Endothelial cell of umbilical vein (primary cell): ENCODE results near the gene PDHA2. TPM values are rescaled to one million over a fixed set of nuclear protein-coding genes. Genes with fewer than 3 reads are reported as not detected.

Source experiments
- BruUV-seq: library from RNA; stranded (reverse); fragments of 400-500 nt; replicated peaks from 2 replicates; lab custom pipeline; 2021; lab: Mats Ljungman, UMichigan
- CTCF ChIA-PET: fragments of 300-600, 350-600 bp; sonication (Branson Sonifier 250); formaldehyde crosslinking; loops from one replicate; lab custom pipeline; 2021; ENCODE audit warnings: antibody characterized with exemption, inconsistent platforms; lab: Charles Lee
- POLR2A ChIA-PET: fragments of 300-600, 350-600 bp; sonication (Branson Sonifier 250); formaldehyde crosslinking; loops from one replicate; lab custom pipeline; 2021; ENCODE audit warnings: antibody characterized with exemption, inconsistent platforms; lab: Charles Lee
- DNase-seq: peaks from one replicate; pipeline ENCODE4 v3.0.0-alpha.2; 2011; ENCODE audit warnings: low read depth, low spot score
- FAIRE-seq: peaks from 2 replicates; lab custom pipeline; 2011; peaks lifted over from hg19 to GRCh38; lab: Jason Lieb, UNC
- H2AFZ ChIP-seq: 2 replicates; pipeline ENCODE4 v1.6.0; 2012; ENCODE audit warnings: low read depth, low read length, control low read depth, inconsistent platforms
- H3K27ac ChIP-seq: 2 replicates; pipeline ENCODE4 v1.5.1; 2011; ENCODE audit warnings: low read depth, mild to moderate bottlenecking, control low read depth, low read length, moderate library complexity; ENCODE audit not compliant: insufficient read depth
- H3K27me3 ChIP-seq, 2 experiments: 2 replicates each; pipeline versions ENCODE4 v1.6.0 to v1.6.1; 2011; ENCODE audit warnings: low read length in 2 of 2, mixed read lengths in 1 of 2; ENCODE audit not compliant: control insufficient read depth in 2 of 2, insufficient read depth in 2 of 2
- H3K36me3 ChIP-seq, 2 experiments: 2 replicates in 1 of 2; 3 replicates in 1 of 2; pipeline ENCODE4 v1.5.1; 2011; ENCODE audit warnings: low read length in 2 of 2, mild to moderate bottlenecking in 1 of 2, moderate library complexity in 1 of 2; ENCODE audit not compliant: control insufficient read depth in 2 of 2, insufficient read depth in 2 of 2; ENCODE audit errors: extremely low read depth in 1 of 2
- H3K4me1 ChIP-seq: 3 replicates; pipeline ENCODE4 v1.5.1; 2011; ENCODE audit warnings: mild to moderate bottlenecking, low read length; ENCODE audit not compliant: control insufficient read depth, insufficient read depth; ENCODE audit errors: extremely low read depth
- H3K4me2 ChIP-seq: 2 replicates; pipeline ENCODE4 v1.6.1; 2011; ENCODE audit warnings: low read length, control low read depth, mixed read lengths; ENCODE audit not compliant: insufficient read depth
- H3K4me3 ChIP-seq, 3 experiments: fragments of 200-600 bp in 1 of 3; sonication (generic), shearing (Covaris generic) in 1 of 3; replicated peaks in 1 of 3; 2 replicates each; pipeline ENCODE4 v1.5.1; 2011 to 2016; ENCODE audit warnings: control low read depth in 3 of 3, low read length in 3 of 3, mild to moderate bottlenecking in 2 of 3, inconsistent platforms in 1 of 3, low read depth in 1 of 3, moderate library complexity in 1 of 3; ENCODE audit not compliant: insufficient read depth in 1 of 3
- H3K79me2 ChIP-seq: 2 replicates; pipeline ENCODE4 v1.6.0; 2012; ENCODE audit warnings: low read length, inconsistent platforms; ENCODE audit not compliant: control insufficient read depth, insufficient read depth
- H3K9ac ChIP-seq: replicated peaks from 2 replicates; pipeline ENCODE3; 2011; ENCODE audit warnings: low read length, control low read depth; ENCODE audit not compliant: insufficient read depth; ENCODE audit errors: extremely low read depth
- H3K9me1 ChIP-seq: replicated peaks from 3 replicates; pipeline ENCODE4 v1.6.0; 2011; ENCODE audit warnings: mild to moderate bottlenecking, low read length; ENCODE audit not compliant: control insufficient read depth, insufficient read depth; ENCODE audit errors: extremely low read depth
- H3K9me3 ChIP-seq: replicated peaks from 2 replicates; pipeline ENCODE4 v1.5.1; 2012; ENCODE audit warnings: low read length, inconsistent platforms; ENCODE audit not compliant: control insufficient read depth, insufficient read depth
- H4K20me1 ChIP-seq: replicated peaks from 2 replicates; pipeline ENCODE3; 2011; ENCODE audit warnings: mild to moderate bottlenecking, low read length; ENCODE audit not compliant: control insufficient read depth, insufficient read depth; ENCODE audit errors: extremely low read depth
- CTCF ChIP-seq, 2 donors: IDR thresholded peaks; 1 replicate in 1 of 2; 2 replicates in 1 of 2; pipeline ENCODE4 v1.5.1; 2011; ENCODE audit warnings: low read length in 2 of 2, mild to moderate bottlenecking in 2 of 2, moderate library complexity in 2 of 2, control low read depth in 1 of 2, inconsistent platforms in 1 of 2, low read depth in 1 of 2; ENCODE audit not compliant: insufficient read depth in 1 of 2; ENCODE audit errors: extremely low read depth in 1 of 2
- EZH2 ChIP-seq: IDR thresholded peaks from 2 replicates; pipeline ENCODE4 v1.6.1; 2012; ENCODE audit warnings: borderline replicate concordance, low read depth, mild to moderate bottlenecking, moderate library complexity, low read length, inconsistent platforms; ENCODE audit not compliant: severe bottlenecking
- FOS ChIP-seq: IDR thresholded peaks from 2 replicates; pipeline ENCODE4 v1.6.1; 2011; ENCODE audit warnings: mild to moderate bottlenecking, low read length, moderate library complexity, borderline replicate concordance; ENCODE audit not compliant: insufficient read depth
- GATA2 ChIP-seq: IDR thresholded peaks from 2 replicates; pipeline ENCODE4 v1.7.0; 2011; ENCODE audit warnings: low read depth, mild to moderate bottlenecking, moderate library complexity, mixed read lengths, low read length; ENCODE audit not compliant: insufficient read length, insufficient read depth
- JUN ChIP-seq: IDR thresholded peaks from 2 replicates; pipeline ENCODE4 v1.6.1; 2011; ENCODE audit warnings: borderline replicate concordance, low read depth; ENCODE audit not compliant: insufficient read length, insufficient read depth
- MAX ChIP-seq: IDR thresholded peaks from 2 replicates; pipeline ENCODE4 v1.6.1; 2011; ENCODE audit not compliant: insufficient read depth, insufficient read length
- MYC ChIP-seq: IDR thresholded peaks from one replicate; pipeline ENCODE4 v1.6.1; 2011; ENCODE audit warnings: mild to moderate bottlenecking, low read depth, low read length
- POLR2A ChIP-seq: IDR thresholded peaks from 2 replicates; pipeline ENCODE4 v1.6.1; 2012; ENCODE audit warnings: low read depth, mild to moderate bottlenecking, control low read depth, low read length
- POLR2AphosphoS5 ChIP-seq: IDR thresholded peaks from 2 replicates; pipeline ENCODE4 v1.6.1; 2012; ENCODE audit warnings: low read depth, mild to moderate bottlenecking, control low read depth, low read length, moderate library complexity; ENCODE audit not compliant: insufficient read depth
- dilution Hi-C: fragments of 300-500 bp; cut with MboI; formaldehyde crosslinking; loops from one replicate; pipeline ENCODE4 v1.15.0; 2019; ENCODE audit warnings: low sequenced_read_pairs; ENCODE audit not compliant: extremely low pct_ligation_motif_present
- intact Hi-C: fragments of 100-400 bp; cut with micrococcal nuclease; formaldehyde crosslinking; loops from one replicate; pipeline ENCODE4 v1.10.0; 2022
- polyA plus RNA-seq, 4 experiments: library from polyadenylated mRNA; depleted of rRNA in 3 of 4; stranded (reverse) in 3 of 4; unstranded in 1 of 4; fragments of >200 nt; gene quantifications; 2 replicates each; pipeline versions ENCODE4 v1.2.1 to v1.2.3, GENCODE V29; 2011 to 2012; ENCODE audit warnings: missing spikeins in 1 of 4
- total RNA-seq: library from RNA; stranded (reverse); gene quantifications from 2 replicates; pipeline ENCODE4 v1.2.3, GENCODE V29; 2021

The PDHA2 gene
- total and polyA plus RNA-seq, 2 donors (not counting 3 experiments of a cell fraction or from before 2014, with no cell fraction given) = not detected

GRCh38 chr4:95869961-95870500, 30.1 kb downstream of the PDHA2 start:
- no peak for DNase-seq
- Histone ChIP-seq H3K36me3 (no peaks in the 10 kb centered on the region), H3K9me1 (no peaks in the 10 kb centered on the region), H3K4me2 (no peak overlapping the region), H3K9ac (no peak overlapping the region), H3K9me3 (no peaks in the 10 kb centered on the region), H3K27me3 (no peaks in the 10 kb centered on the region), H3K27ac (no peak overlapping the region), H4K20me1 (no peaks in the 10 kb centered on the region), H3K4me3 (no peak overlapping the region), H2AFZ (no peak overlapping the region), H3K4me1 (no peaks in the 10 kb centered on the region), H3K79me2 (no peaks in the 10 kb centered on the region)
- POLR2A ChIA-PET = no interaction called here
- CTCF ChIA-PET = no interaction called here
- no peak for TF ChIP-seq CTCF (IDR thresholded peaks at IDR 0.05; ENCODE audit: extremely low read depth in 1 of 2, insufficient read depth in 1 of 2, low read depth in 1 of 2, low read length in 2 of 2)
- TF ChIP-seq MYC = no peak
- TF ChIP-seq MAX = no peak
- TF ChIP-seq GATA2 = no peak
- no peak for TF ChIP-seq POLR2A
- no peak for TF ChIP-seq POLR2AphosphoS5
- TF ChIP-seq JUN = no peak
- no peak for TF ChIP-seq FOS
- no peak for TF ChIP-seq EZH2
- no peak for FAIRE-seq
- intact Hi-C loops (no loop called here), dilution Hi-C loops (no loop called here)
- no TSS peak for BruUV-seq
